WTC11 (cell line): ENCODE results near the gene EIF4E3. TPM values are rescaled to one million over a fixed set of nuclear protein-coding genes. Genes with fewer than 3 reads are reported as not detected.

Source experiments
- ATAC-seq: fragments of 200-7000 bp; cut with Tn5 transposase; 2 replicates; pipeline ENCODE4 v1.10.0; 2021; ENCODE audit warnings: mild to moderate bottlenecking, moderate library complexity
- CTCF ChIA-PET: fragments of 300-600 bp; sonication (Branson Sonifier 250); formaldehyde crosslinking; loops from one replicate; lab custom pipeline; 2021; ENCODE audit warnings: antibody characterized with exemption; lab: Charles Lee
- POLR2A ChIA-PET: fragments of 350-600 bp; sonication (Branson Sonifier 250); formaldehyde crosslinking; loops from one replicate; lab custom pipeline; 2021; ENCODE audit warnings: antibody characterized with exemption; lab: Charles Lee
- DNase-seq: peaks from one replicate; pipeline ENCODE4 v3.0.0; 2021; ENCODE audit warnings: low spot score
- H3K27ac Mint-ChIP-seq: 2 replicates; pipeline ENCODE4 v1.8.0; 2021; ENCODE audit warnings: mixed read lengths
- H3K27me3 Mint-ChIP-seq: 2 replicates; pipeline ENCODE4 v1.8.0; 2021; ENCODE audit warnings: low read depth, mild to moderate bottlenecking, moderate library complexity, mixed read lengths
- H3K36me3 Mint-ChIP-seq: 2 replicates; pipeline ENCODE4 v1.8.0; 2021; ENCODE audit warnings: mixed read lengths
- H3K4me1 Mint-ChIP-seq: 2 replicates; pipeline ENCODE4 v1.8.0; 2022; ENCODE audit warnings: mixed read lengths
- H3K4me3 Mint-ChIP-seq: 2 replicates; pipeline ENCODE4 v1.8.0; 2021; ENCODE audit warnings: mild to moderate bottlenecking, moderate library complexity, mixed read lengths
- H3K9me3 Mint-ChIP-seq: 2 replicates; pipeline ENCODE4 v1.8.0; 2021; ENCODE audit warnings: mixed read lengths
- EMX1 ChIP-seq: fragments of 250-450 bp; sonication (Bioruptor Pico); IDR thresholded peaks from 2 replicates; pipeline ENCODE4 v1.8.0; 2021; ENCODE audit warnings: mild to moderate bottlenecking
- FOXP1 ChIP-seq: sonication (generic); formaldehyde crosslinking; IDR thresholded peaks from 2 replicates; pipeline ENCODE4 v1.8.0; 2022; ENCODE audit warnings: missing genetic modification reagents, mild to moderate bottlenecking, moderate library complexity, borderline replicate concordance
- GRHL2 ChIP-seq: fragments of 250-450 bp; sonication (Bioruptor Pico); IDR thresholded peaks from 2 replicates; pipeline ENCODE4 v1.8.0; 2022; ENCODE audit warnings: mild to moderate bottlenecking, moderate library complexity; ENCODE audit not compliant: insufficient replicate concordance, severe bottlenecking
- GTF2I ChIP-seq: fragments of 250-450 bp; sonication (Bioruptor Pico); conservative IDR thresholded peaks from 2 replicates; pipeline ENCODE4 v1.4.0; 2021; ENCODE audit warnings: mild to moderate bottlenecking
- MYBL2 ChIP-seq: sonication (generic); formaldehyde crosslinking; IDR thresholded peaks from 2 replicates; pipeline ENCODE4 v1.8.1; 2023; ENCODE audit warnings: mild to moderate bottlenecking, moderate library complexity, missing genetic modification reagents
- NR3C1 ChIP-seq: sonication (generic); formaldehyde crosslinking; conservative IDR thresholded peaks from 2 replicates; pipeline ENCODE4 v1.8.1; 2023; ENCODE audit warnings: low read depth, mild to moderate bottlenecking, missing genetic modification reagents
- SOX15 ChIP-seq: fragments of 250-450 bp; sonication (Bioruptor Pico); IDR thresholded peaks from 2 replicates; pipeline ENCODE4 v1.9.0; 2021; ENCODE audit warnings: mild to moderate bottlenecking
- ZBTB21 ChIP-seq: sonication (generic); formaldehyde crosslinking; IDR thresholded peaks from 2 replicates; pipeline ENCODE4 v1.8.1; 2023; ENCODE audit warnings: mild to moderate bottlenecking, missing genetic modification reagents, borderline replicate concordance
- ZNF263 ChIP-seq: sonication (generic); formaldehyde crosslinking; IDR thresholded peaks from 2 replicates; pipeline ENCODE4 v1.8.1; 2022; ENCODE audit warnings: low read depth, mild to moderate bottlenecking, moderate library complexity, missing genetic modification reagents
- ZNF416 ChIP-seq: fragments of 250-450 bp; sonication (Bioruptor Pico); IDR thresholded peaks from 2 replicates; pipeline ENCODE4 v1.9.0; 2021; ENCODE audit warnings: mild to moderate bottlenecking, inconsistent platforms
- total RNA-seq: library from RNA; stranded (reverse); gene quantifications from 3 replicates; pipeline ENCODE4 v1.2.3, GENCODE V29; 2021
- TF ChIP-seq, protein P1 (sequence below): sonication (generic); formaldehyde crosslinking; IDR thresholded peaks from 2 replicates; pipeline ENCODE4 v1.8.1; 2022; ENCODE audit warnings: low read depth, mild to moderate bottlenecking, moderate library complexity, missing genetic modification reagents, borderline replicate concordance
- TF ChIP-seq, protein P2 (sequence below): sonication (generic); formaldehyde crosslinking; IDR thresholded peaks from 2 replicates; pipeline ENCODE4 v1.8.0; 2022; ENCODE audit warnings: mild to moderate bottlenecking, missing genetic modification reagents
- TF ChIP-seq, protein P3 (sequence below): sonication (generic); formaldehyde crosslinking; IDR thresholded peaks from 2 replicates; pipeline ENCODE4 v1.8.1; 2022; ENCODE audit warnings: missing genetic modification reagents, borderline replicate concordance
- TF ChIP-seq, protein P4 (sequence below): sonication (generic); formaldehyde crosslinking; IDR thresholded peaks from 2 replicates; pipeline ENCODE4 v1.8.0; 2022; ENCODE audit warnings: mild to moderate bottlenecking, missing genetic modification reagents
- TF ChIP-seq, protein P5 (sequence below): fragments of 250-450 bp; sonication (Bioruptor Pico); IDR thresholded peaks from 2 replicates; pipeline ENCODE4 v1.9.0; 2021; ENCODE audit warnings: mild to moderate bottlenecking, borderline replicate concordance
- TF ChIP-seq, protein P6 (sequence below): sonication (generic); formaldehyde crosslinking; conservative IDR thresholded peaks from 2 replicates; pipeline ENCODE4 v1.8.1; 2022; ENCODE audit warnings: mild to moderate bottlenecking, missing genetic modification reagents
- TF ChIP-seq, protein P7 (sequence below): fragments of 250-450 bp; sonication (Bioruptor Pico); IDR thresholded peaks from 2 replicates; pipeline ENCODE4 v2.1.2; 2022; ENCODE audit warnings: mild to moderate bottlenecking, moderate library complexity
- TF ChIP-seq, protein P8 (sequence below): sonication (generic); formaldehyde crosslinking; IDR thresholded peaks from 2 replicates; pipeline ENCODE4 v1.8.1; 2022; ENCODE audit warnings: low read depth, missing genetic modification reagents, borderline replicate concordance

The EIF4E3 gene
- total RNA-seq, 1 experiment from 2014 or later, result 16.5 TPM

DNA sequence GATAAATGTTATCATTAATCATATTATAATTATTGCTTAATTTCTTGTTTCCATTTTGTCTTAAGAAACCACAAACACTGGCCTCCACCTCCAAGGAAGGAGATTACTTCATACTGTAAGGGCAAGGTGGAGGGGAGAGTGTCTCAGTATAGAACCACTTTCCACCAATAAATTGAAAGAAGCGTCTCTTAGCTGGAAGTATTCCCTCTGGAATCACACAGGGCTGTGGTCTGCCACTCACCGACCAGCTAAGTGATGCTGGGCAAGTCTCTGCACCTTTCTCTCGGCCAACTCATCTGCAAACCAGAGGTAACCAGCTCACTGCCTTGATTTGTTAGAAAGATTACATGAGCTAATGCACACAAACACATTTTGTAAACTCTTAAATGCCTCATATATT is 63.1 kb downstream of the EIF4E3 start:
- no peak for DNase-seq
- peaks cover 3% of the 10 kb centered on the region; the same call in 1 of the 2 replicates for H3K4me1 Mint-ChIP-seq
- TF ChIP-seq, protein P1, sequence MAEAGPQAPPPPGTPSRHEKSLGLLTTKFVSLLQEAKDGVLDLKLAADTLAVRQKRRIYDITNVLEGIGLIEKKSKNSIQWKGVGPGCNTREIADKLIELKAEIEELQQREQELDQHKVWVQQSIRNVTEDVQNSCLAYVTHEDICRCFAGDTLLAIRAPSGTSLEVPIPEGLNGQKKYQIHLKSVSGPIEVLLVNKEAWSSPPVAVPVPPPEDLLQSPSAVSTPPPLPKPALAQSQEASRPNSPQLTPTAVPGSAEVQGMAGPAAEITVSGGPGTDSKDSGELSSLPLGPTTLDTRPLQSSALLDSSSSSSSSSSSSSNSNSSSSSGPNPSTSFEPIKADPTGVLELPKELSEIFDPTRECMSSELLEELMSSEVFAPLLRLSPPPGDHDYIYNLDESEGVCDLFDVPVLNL (CRISPR knock-in tag), result no peak
- TF ChIP-seq NR3C1 (CRISPR knock-in tag), result no peak
- TF ChIP-seq FOXP1, result no peak
- TF ChIP-seq GRHL2, result no peak
- no peak for TF ChIP-seq ZBTB21 (CRISPR knock-in tag)
- TF ChIP-seq, protein P2, sequence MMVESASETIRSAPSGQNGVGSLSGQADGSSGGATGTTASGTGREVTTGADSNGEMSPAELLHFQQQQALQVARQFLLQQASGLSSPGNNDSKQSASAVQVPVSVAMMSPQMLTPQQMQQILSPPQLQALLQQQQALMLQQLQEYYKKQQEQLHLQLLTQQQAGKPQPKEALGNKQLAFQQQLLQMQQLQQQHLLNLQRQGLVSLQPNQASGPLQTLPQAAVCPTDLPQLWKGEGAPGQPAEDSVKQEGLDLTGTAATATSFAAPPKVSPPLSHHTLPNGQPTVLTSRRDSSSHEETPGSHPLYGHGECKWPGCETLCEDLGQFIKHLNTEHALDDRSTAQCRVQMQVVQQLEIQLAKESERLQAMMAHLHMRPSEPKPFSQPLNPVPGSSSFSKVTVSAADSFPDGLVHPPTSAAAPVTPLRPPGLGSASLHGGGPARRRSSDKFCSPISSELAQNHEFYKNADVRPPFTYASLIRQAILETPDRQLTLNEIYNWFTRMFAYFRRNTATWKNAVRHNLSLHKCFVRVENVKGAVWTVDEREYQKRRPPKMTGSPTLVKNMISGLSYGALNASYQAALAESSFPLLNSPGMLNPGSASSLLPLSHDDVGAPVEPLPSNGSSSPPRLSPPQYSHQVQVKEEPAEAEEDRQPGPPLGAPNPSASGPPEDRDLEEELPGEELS, result no peak
- TF ChIP-seq, protein P3, sequence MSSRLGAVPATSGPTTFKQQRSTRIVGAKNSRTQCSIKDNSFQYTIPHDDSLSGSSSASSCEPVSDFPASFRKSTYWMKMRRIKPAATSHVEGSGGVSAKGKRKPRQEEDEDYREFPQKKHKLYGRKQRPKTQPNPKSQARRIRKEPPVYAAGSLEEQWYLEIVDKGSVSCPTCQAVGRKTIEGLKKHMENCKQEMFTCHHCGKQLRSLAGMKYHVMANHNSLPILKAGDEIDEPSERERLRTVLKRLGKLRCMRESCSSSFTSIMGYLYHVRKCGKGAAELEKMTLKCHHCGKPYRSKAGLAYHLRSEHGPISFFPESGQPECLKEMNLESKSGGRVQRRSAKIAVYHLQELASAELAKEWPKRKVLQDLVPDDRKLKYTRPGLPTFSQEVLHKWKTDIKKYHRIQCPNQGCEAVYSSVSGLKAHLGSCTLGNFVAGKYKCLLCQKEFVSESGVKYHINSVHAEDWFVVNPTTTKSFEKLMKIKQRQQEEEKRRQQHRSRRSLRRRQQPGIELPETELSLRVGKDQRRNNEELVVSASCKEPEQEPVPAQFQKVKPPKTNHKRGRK (CRISPR knock-in tag), result no peak
- TF ChIP-seq, protein P4, sequence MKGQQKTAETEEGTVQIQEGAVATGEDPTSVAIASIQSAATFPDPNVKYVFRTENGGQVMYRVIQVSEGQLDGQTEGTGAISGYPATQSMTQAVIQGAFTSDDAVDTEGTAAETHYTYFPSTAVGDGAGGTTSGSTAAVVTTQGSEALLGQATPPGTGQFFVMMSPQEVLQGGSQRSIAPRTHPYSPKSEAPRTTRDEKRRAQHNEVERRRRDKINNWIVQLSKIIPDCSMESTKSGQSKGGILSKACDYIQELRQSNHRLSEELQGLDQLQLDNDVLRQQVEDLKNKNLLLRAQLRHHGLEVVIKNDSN (CRISPR knock-in tag), result no peak
- TF ChIP-seq, protein P5, sequence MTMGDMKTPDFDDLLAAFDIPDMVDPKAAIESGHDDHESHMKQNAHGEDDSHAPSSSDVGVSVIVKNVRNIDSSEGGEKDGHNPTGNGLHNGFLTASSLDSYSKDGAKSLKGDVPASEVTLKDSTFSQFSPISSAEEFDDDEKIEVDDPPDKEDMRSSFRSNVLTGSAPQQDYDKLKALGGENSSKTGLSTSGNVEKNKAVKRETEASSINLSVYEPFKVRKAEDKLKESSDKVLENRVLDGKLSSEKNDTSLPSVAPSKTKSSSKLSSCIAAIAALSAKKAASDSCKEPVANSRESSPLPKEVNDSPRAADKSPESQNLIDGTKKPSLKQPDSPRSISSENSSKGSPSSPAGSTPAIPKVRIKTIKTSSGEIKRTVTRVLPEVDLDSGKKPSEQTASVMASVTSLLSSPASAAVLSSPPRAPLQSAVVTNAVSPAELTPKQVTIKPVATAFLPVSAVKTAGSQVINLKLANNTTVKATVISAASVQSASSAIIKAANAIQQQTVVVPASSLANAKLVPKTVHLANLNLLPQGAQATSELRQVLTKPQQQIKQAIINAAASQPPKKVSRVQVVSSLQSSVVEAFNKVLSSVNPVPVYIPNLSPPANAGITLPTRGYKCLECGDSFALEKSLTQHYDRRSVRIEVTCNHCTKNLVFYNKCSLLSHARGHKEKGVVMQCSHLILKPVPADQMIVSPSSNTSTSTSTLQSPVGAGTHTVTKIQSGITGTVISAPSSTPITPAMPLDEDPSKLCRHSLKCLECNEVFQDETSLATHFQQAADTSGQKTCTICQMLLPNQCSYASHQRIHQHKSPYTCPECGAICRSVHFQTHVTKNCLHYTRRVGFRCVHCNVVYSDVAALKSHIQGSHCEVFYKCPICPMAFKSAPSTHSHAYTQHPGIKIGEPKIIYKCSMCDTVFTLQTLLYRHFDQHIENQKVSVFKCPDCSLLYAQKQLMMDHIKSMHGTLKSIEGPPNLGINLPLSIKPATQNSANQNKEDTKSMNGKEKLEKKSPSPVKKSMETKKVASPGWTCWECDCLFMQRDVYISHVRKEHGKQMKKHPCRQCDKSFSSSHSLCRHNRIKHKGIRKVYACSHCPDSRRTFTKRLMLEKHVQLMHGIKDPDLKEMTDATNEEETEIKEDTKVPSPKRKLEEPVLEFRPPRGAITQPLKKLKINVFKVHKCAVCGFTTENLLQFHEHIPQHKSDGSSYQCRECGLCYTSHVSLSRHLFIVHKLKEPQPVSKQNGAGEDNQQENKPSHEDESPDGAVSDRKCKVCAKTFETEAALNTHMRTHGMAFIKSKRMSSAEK (CRISPR knock-in tag), result no peak
- H3K9me3 Mint-ChIP-seq, result peaks cover 10% of the 10 kb centered on the region
- ATAC-seq, result no peak
- ChIA-PET POLR2A (no interaction called here), CTCF (interaction anchor here (1.3 kb wide), 1 partner anchor 19 kb away, joined by 6 read pairs; no protein-coding TSS in a partner anchor)
- H3K4me3 Mint-ChIP-seq, result no peak overlapping the region
- H3K27me3 Mint-ChIP-seq, result no peaks in the 10 kb centered on the region; the same call in 1 of the 2 replicates
- peaks cover 6% of the 10 kb centered on the region; the same call in 1 of the 2 replicates for H3K36me3 Mint-ChIP-seq
- no peak overlapping the region for H3K27ac Mint-ChIP-seq

DNA sequence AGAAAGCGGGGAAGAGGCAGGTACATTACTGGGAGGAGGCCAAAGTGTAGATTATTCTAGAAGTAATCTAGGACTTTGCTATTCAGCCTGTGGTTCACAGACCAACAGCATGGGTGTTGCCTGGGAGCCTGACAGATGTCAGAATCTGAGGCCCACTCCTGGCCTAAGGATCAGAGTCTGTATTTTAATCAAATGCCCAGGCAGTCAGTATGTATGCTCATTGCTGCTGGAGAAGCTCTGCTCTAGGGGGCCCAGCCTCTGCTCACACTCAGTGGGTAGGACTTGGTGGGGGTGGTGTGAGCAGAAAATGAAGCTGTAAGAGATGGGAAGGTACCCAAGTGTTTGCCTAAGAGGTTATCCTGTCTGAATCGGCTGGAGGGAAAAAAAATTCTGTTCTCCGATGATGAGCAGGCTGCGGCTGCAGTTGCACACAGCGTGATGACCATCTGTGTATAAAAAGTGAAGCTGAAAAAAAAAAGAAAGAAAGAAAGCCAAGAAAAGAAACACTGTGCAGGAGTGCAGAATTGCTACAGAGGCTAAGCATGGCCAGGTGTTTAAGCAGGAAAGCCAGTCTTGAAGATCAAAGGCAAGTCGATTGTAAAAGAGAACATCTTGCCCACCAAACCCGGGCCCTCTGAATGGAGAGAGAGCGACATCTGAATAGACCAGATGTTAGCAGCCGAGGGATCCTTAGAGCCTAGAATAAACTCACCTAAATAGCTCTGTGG is 65.2 kb downstream of the EIF4E3 start:
- CTCF ChIA-PET, result interaction anchor here (0.8 kb wide), 1 partner anchor 21 kb away, joined by 4 read pairs; no protein-coding TSS in a partner anchor
- H3K27ac Mint-ChIP-seq, result no peak overlapping the region
- H3K4me1 Mint-ChIP-seq, result peaks cover 5% of the 10 kb centered on the region; the same call in 1 of the 2 replicates
- no peaks in the 10 kb centered on the region for H3K36me3 Mint-ChIP-seq
- POLR2A ChIA-PET, result interaction anchor here (0.5 to 0.6 kb wide), 2 partner anchors 199 to 484 kb away, joined by 6 to 9 read pairs; no protein-coding TSS in a partner anchor
- no peaks in the 10 kb centered on the region for H3K9me3 Mint-ChIP-seq
- no peak for DNase-seq
- no peak overlapping the region for H3K4me3 Mint-ChIP-seq
- H3K27me3 Mint-ChIP-seq, result no peaks in the 10 kb centered on the region
- ATAC-seq, result no peak
- no peak for TF ChIP-seq ZNF416 (CRISPR knock-in tag)
- TF ChIP-seq, protein P6, sequence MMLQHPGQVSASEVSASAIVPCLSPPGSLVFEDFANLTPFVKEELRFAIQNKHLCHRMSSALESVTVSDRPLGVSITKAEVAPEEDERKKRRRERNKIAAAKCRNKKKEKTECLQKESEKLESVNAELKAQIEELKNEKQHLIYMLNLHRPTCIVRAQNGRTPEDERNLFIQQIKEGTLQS, result no peak
- no peak for TF ChIP-seq SOX15 (CRISPR knock-in tag)
- TF ChIP-seq, protein P7, sequence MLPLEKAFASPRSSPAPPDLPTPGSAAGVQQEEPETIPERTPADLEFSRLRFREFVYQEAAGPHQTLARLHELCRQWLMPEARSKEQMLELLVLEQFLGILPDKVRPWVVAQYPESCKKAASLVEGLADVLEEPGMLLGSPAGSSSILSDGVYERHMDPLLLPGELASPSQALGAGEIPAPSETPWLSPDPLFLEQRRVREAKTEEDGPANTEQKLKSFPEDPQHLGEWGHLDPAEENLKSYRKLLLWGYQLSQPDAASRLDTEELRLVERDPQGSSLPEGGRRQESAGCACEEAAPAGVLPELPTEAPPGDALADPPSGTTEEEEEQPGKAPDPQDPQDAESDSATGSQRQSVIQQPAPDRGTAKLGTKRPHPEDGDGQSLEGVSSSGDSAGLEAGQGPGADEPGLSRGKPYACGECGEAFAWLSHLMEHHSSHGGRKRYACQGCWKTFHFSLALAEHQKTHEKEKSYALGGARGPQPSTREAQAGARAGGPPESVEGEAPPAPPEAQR (CRISPR knock-in tag), result no peak
- TF ChIP-seq, protein P8, sequence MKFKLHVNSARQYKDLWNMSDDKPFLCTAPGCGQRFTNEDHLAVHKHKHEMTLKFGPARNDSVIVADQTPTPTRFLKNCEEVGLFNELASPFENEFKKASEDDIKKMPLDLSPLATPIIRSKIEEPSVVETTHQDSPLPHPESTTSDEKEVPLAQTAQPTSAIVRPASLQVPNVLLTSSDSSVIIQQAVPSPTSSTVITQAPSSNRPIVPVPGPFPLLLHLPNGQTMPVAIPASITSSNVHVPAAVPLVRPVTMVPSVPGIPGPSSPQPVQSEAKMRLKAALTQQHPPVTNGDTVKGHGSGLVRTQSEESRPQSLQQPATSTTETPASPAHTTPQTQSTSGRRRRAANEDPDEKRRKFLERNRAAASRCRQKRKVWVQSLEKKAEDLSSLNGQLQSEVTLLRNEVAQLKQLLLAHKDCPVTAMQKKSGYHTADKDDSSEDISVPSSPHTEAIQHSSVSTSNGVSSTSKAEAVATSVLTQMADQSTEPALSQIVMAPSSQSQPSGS (CRISPR knock-in tag), result no peak
- TF ChIP-seq ZNF263 (CRISPR knock-in tag), result no peak
- TF ChIP-seq MYBL2 (CRISPR knock-in tag), result no peak
- no peak for TF ChIP-seq EMX1 (CRISPR knock-in tag)
- TF ChIP-seq, protein P4 (CRISPR knock-in tag), result no peak
- TF ChIP-seq GTF2I (CRISPR knock-in tag), result no peak
